HG03025 (cell line): ENCODE data around the gene DBF4B.

Experiments used
- ATAC-seq: cut with Tn5 transposase; IDR thresholded peaks from one replicate; pipeline ENCODE4 v1.9.1; 2021; ENCODE audit warnings: mild to moderate bottlenecking, moderate library complexity; ENCODE audit not compliant: unreplicated experiment, low FRiP score

Gene DBF4B

GRCh38 chr17:44758414-44759085, 50.1 kb downstream of the DBF4B start, which contains the start of gene ADAM11:
Gene ADAM11 (plus strand): TSS chr17:44758988. CDS start chr17:44759200, 212 bp downstream.
- ATAC-seq: no peak

GRCh38 chr17:44759086-44759915, 50.8 kb downstream of the DBF4B start:
- no peak for ATAC-seq

GRCh38 chr17:44759916-44760243, 51.4 kb downstream of the DBF4B start:
- ATAC-seq: no peak

GRCh38 chr17:44760474-44761308, 52.2 kb downstream of the DBF4B start:
- ATAC-seq: no peak

- ATAC-seq: no peak
Measured at GRCh38 chr17:44761932-44762810, 53.7 kb downstream of the DBF4B start.

GRCh38 chr17:44763170-44763569, 54.7 kb downstream of the DBF4B start:
- ATAC-seq: no peak

GRCh38 chr17:44765965-44766364, 57.5 kb downstream of the DBF4B start:
- no peak for ATAC-seq

GRCh38 chr17:44766409-44767038, 58.1 kb downstream of the DBF4B start:
- no peak for ATAC-seq

- ATAC-seq: no peak
Measured at GRCh38 chr17:44767493-44767892, 59.0 kb downstream of the DBF4B start.

- ATAC-seq: no peak
Measured at GRCh38 chr17:44768505-44769142, 60.2 kb downstream of the DBF4B start.

- ATAC-seq: no peak
Measured at GRCh38 chr17:44769230-44769629, 60.8 kb downstream of the DBF4B start.

- no peak for ATAC-seq
Measured at GRCh38 chr17:44769647-44770084, 61.2 kb downstream of the DBF4B start.

GRCh38 chr17:44770166-44770925, 61.9 kb downstream of the DBF4B start:
- no peak for ATAC-seq

GRCh38 chr17:44772308-44773045, 64.0 kb downstream of the DBF4B start:
- no peak for ATAC-seq

- no peak for ATAC-seq
Measured at GRCh38 chr17:44773140-44773539, 64.7 kb downstream of the DBF4B start.

GRCh38 chr17:44774271-44775135, 66.0 kb downstream of the DBF4B start:
- peak; percentile 27 for ATAC-seq
